Endodermal cell (in vitro differentiated cells): Measurements from ENCODE around the gene OXT. TPM values are rescaled to one million over a fixed set of nuclear protein-coding genes. Genes with fewer than 3 reads are reported as not detected.
A peak's percentile ranks its signal among the peaks of the same experiment; 100 is the strongest.
"Not testable (repeated sequence)": the region's sequence is repeated elsewhere in the genome, so short reads cannot be mapped to it uniquely, and the experiment has no call there.

Experiments used
- DNase-seq: peaks from one replicate; pipeline ENCODE4 v3.0.0-alpha.2; 2017
- H3K27ac ChIP-seq: 2 replicates; pipeline ENCODE4 v1.5.1; 2013; ENCODE audit warnings: mild to moderate bottlenecking, low read depth, low read length, moderate library complexity
- H3K27me3 ChIP-seq: 2 replicates; pipeline ENCODE4 v1.6.1; 2013; ENCODE audit warnings: mild to moderate bottlenecking, low read length, moderate library complexity; ENCODE audit not compliant: insufficient read depth, control insufficient read depth, poor library complexity, severe bottlenecking
- H3K36me3 ChIP-seq: 2 replicates; pipeline ENCODE4 v1.7.0; 2013; ENCODE audit warnings: mild to moderate bottlenecking, low read length, moderate library complexity; ENCODE audit not compliant: control insufficient read depth, insufficient read depth
- H3K4me1 ChIP-seq: one replicate; pipeline ENCODE4 v1.7.0; 2013; ENCODE audit warnings: low read length; ENCODE audit not compliant: control insufficient read depth, insufficient read depth
- H3K4me3 ChIP-seq: 2 replicates; pipeline ENCODE4 v1.5.1; 2013; ENCODE audit warnings: mild to moderate bottlenecking, low read length, moderate library complexity
- H3K9ac ChIP-seq: 2 replicates; pipeline ENCODE4 v1.6.1; 2013; ENCODE audit warnings: mild to moderate bottlenecking, low read length, moderate library complexity; ENCODE audit not compliant: poor library complexity, severe bottlenecking; ENCODE audit errors: extremely low read depth
- H3K9me3 ChIP-seq: 2 replicates; pipeline ENCODE4 v1.6.1; 2013; ENCODE audit warnings: mild to moderate bottlenecking, low read length, moderate library complexity; ENCODE audit not compliant: control insufficient read depth
- H3K27ac Mint-ChIP-seq: 2 replicates; pipeline ENCODE4 v1.8.0; 2020; ENCODE audit warnings: mixed read lengths
- H3K27me3 Mint-ChIP-seq: 2 replicates; pipeline ENCODE4 v1.8.0; 2021; ENCODE audit warnings: mild to moderate bottlenecking, mixed read lengths; ENCODE audit not compliant: insufficient read depth
- H3K36me3 Mint-ChIP-seq: 2 replicates; pipeline ENCODE4 v1.8.0; 2020; ENCODE audit warnings: low read depth, mixed read lengths
- H3K4me1 Mint-ChIP-seq: 2 replicates; pipeline ENCODE4 v1.8.0; 2020; ENCODE audit warnings: mixed read lengths
- H3K4me3 Mint-ChIP-seq: 2 replicates; pipeline ENCODE4 v1.8.0; 2020; ENCODE audit warnings: mild to moderate bottlenecking, moderate library complexity, mixed read lengths
- H3K9me3 Mint-ChIP-seq: 2 replicates; pipeline ENCODE4 v1.8.0; 2020; ENCODE audit warnings: mild to moderate bottlenecking, mixed read lengths
- WGBS, 2 experiments: methylation state at CpG; one replicate each; pipeline versions ENCODE4 v1.1.5 to v1.1.7; 2013; ENCODE audit warnings: missing lambda C conversion rate in 2 of 2, mixed read lengths in 1 of 2; ENCODE audit not compliant: insufficient coverage in 1 of 2, insufficient read length in 1 of 2; 5-methylcytosine and 5-hydroxymethylcytosine counted together
- total RNA-seq, 2 donors: library from RNA; stranded (reverse); fragmentation: NEBNext Ultra II Directional in 1 of 2; extraction: Animal tissue kit (Norgen Biotek cat#: 25700) in 1 of 2; gene quantifications; 2 replicates in 1 of 2; 3 replicates in 1 of 2; pipeline ENCODE4 v1.2.1, GENCODE V29; 2021
- TF ChIP-seq, protein P1 (sequence below): fragments of 200-600 bp; sonication (generic); conservative IDR thresholded peaks from 2 replicates; pipeline ENCODE4 v1.5.0; 2021; ENCODE audit warnings: antibody characterized with exemption, mild to moderate bottlenecking

The OXT gene
- total RNA-seq, 2 donors from 2014 or later = not detected

GRCh38 chr20:3070725-3071124 is 695 bp upstream of the OXT start:
- H3K9ac ChIP-seq = no peak overlapping the region
- H3K9me3 Mint-ChIP-seq = peaks cover 1% of the 10 kb centered on the region
- peak overlapping the region; percentile 47 for H3K4me3 Mint-ChIP-seq
- H3K4me3 ChIP-seq = no peak overlapping the region
- H3K36me3 ChIP-seq = no peaks in the 10 kb centered on the region
- 95 to 98% methylated on average over 4 of the region's 4 CpGs for WGBS, 2 experiments
- H3K27me3 ChIP-seq = peaks cover 36% of the 10 kb centered on the region
- H3K36me3 Mint-ChIP-seq = no peaks in the 10 kb centered on the region
- no peaks in the 10 kb centered on the region for H3K4me1 Mint-ChIP-seq
- H3K9me3 ChIP-seq = no peaks in the 10 kb centered on the region
- TF ChIP-seq, protein P1, sequence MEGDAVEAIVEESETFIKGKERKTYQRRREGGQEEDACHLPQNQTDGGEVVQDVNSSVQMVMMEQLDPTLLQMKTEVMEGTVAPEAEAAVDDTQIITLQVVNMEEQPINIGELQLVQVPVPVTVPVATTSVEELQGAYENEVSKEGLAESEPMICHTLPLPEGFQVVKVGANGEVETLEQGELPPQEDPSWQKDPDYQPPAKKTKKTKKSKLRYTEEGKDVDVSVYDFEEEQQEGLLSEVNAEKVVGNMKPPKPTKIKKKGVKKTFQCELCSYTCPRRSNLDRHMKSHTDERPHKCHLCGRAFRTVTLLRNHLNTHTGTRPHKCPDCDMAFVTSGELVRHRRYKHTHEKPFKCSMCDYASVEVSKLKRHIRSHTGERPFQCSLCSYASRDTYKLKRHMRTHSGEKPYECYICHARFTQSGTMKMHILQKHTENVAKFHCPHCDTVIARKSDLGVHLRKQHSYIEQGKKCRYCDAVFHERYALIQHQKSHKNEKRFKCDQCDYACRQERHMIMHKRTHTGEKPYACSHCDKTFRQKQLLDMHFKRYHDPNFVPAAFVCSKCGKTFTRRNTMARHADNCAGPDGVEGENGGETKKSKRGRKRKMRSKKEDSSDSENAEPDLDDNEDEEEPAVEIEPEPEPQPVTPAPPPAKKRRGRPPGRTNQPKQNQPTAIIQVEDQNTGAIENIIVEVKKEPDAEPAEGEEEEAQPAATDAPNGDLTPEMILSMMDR = no peak
- H3K4me1 ChIP-seq = no peaks in the 10 kb centered on the region
- peaks cover 68% of the 10 kb centered on the region for H3K27me3 Mint-ChIP-seq
- DNase-seq = no peak
- no peak overlapping the region for H3K27ac Mint-ChIP-seq
- H3K27ac ChIP-seq = no peak overlapping the region

DNA sequence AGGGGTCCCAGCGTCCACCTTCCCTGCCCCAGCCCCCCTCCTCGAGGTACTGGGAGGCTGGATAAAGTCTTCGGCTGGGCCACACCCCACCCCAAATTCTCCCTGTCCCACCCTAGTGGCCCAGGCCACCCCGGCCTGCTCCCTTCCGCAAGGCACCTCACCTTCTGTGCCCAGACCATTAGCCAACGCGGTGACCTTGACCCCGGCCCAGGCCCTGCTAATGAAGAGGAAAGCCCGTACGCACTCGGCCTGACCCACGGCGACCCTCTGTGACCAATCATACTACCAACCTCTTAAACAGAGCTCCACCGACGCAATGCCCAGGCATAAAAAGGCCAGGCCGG is 182 bp upstream of the OXT start:
- Mint-ChIP-seq H3K27ac (no peak overlapping the region), H3K4me1 (no peaks in the 10 kb centered on the region), H3K36me3 (no peaks in the 10 kb centered on the region), H3K27me3 (peaks cover 68% of the 10 kb centered on the region), H3K9me3 (peaks cover 1% of the 10 kb centered on the region), H3K4me3 (peak overlapping the region; percentile 47)
- H3K36me3 ChIP-seq = no peaks in the 10 kb centered on the region
- 88 to 92% methylated on average over 3 to 16 of the region's 16 CpGs for WGBS, 2 experiments
- H3K9ac ChIP-seq = no peak overlapping the region
- H3K27ac ChIP-seq = no peak overlapping the region
- no peaks in the 10 kb centered on the region for H3K4me1 ChIP-seq
- TF ChIP-seq, protein P1 = no peak
- H3K4me3 ChIP-seq = no peak overlapping the region
- H3K27me3 ChIP-seq = peaks cover 36% of the 10 kb centered on the region
- H3K9me3 ChIP-seq = no peaks in the 10 kb centered on the region
- DNase-seq = no peak

DNA sequence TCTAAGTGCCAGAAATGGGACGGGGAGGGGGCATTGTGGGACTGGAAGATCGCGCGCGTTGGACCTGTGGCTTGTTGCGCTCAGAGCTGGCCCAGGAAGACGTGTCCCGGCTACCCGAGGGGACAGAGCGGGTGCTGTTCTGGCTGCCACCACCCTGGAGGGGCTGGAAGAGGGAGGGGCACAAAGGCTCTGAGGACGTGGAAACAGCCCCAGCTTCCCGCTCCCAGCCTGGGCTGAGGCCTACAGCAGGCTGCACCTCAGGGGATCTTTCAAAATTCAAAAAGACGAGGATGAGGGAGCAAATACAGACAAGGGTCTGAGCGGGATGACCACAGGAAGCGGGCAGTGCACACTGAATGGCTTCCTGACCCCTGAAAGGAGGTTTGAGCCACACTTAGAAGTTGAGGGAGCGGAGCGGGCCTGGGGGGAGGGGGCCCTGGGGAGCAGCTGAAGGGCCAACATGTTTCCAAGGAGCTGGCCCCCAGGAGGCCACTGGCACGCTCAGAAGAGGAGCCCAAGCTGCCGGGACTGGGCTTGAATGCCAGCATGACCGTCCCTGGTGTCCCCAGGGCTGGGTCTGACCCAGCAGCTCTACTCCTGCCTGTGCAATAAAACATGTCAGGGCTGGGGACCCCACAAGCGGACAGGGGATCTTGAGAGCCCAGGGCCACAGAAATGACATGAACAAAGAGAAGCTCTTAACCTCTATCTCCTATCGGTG is 1.3 kb downstream of the OXT start:
- H3K4me1 Mint-ChIP-seq = no peaks in the 10 kb centered on the region
- TF ChIP-seq, protein P1 = no peak
- no peaks in the 10 kb centered on the region for H3K36me3 Mint-ChIP-seq
- peaks cover 1% of the 10 kb centered on the region for H3K9me3 Mint-ChIP-seq
- H3K4me3 Mint-ChIP-seq = peak overlapping the region; percentile 47
- Histone ChIP-seq H3K36me3 (no peaks in the 10 kb centered on the region), H3K27ac (no peak overlapping the region), H3K9ac (no peak overlapping the region), H3K27me3 (peaks cover 36% of the 10 kb centered on the region), H3K9me3 (no peaks in the 10 kb centered on the region), H3K4me3 (no peak overlapping the region), H3K4me1 (no peaks in the 10 kb centered on the region)
- H3K27me3 Mint-ChIP-seq = peaks cover 66% of the 10 kb centered on the region
- no peak for DNase-seq
- 79 to 94% methylated on average over 12 to 22 of the region's 22 CpGs for WGBS, 2 experiments
- H3K27ac Mint-ChIP-seq = no peak overlapping the region

DNA sequence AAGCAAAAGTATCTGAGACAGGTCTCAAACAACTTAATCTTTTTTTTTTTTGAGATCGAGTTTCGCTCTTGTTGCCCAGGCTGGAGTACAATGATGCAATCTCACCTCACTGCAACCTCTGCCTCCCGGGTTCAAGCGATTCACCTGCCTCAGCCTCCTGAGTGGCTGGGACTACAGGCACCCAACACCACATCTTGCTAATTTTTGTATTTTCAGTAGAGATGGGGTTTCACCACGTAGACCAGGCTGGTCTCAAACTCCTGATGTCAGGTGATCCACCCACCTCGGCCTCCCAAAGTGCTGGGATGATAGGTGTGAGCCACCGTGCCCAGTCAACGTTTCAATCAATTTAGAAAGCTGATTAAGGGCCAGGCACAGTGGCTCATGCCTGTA is 1.8 kb downstream of the OXT start:
- not testable (repeated sequence) for H3K36me3 Mint-ChIP-seq, H3K9me3 Mint-ChIP-seq, DNase-seq, H3K9ac ChIP-seq, H3K4me3 ChIP-seq, H3K9me3 ChIP-seq, H3K36me3 ChIP-seq, H3K4me1 Mint-ChIP-seq, H3K27ac ChIP-seq, H3K4me3 Mint-ChIP-seq, H3K27ac Mint-ChIP-seq, H3K4me1 ChIP-seq
- H3K27me3 ChIP-seq = peaks cover 41% of the 10 kb centered on the region
- WGBS, 2 experiments = 83 to 95% methylated on average over 6 to 8 of the region's 8 CpGs
- peaks cover 68% of the 10 kb centered on the region for H3K27me3 Mint-ChIP-seq
